ENCODE data around the gene SLC17A9.
"Not testable (repeated sequence)": the region's sequence is repeated elsewhere in the genome, so short reads cannot be mapped to it uniquely, and the experiment has no call there.

Gene SLC17A9

GRCh38 chr20:62921119-62921687 is 31.3 kb upstream of the SLC17A9 start:
- peak; percentile 66 for DNase-seq

DNA sequence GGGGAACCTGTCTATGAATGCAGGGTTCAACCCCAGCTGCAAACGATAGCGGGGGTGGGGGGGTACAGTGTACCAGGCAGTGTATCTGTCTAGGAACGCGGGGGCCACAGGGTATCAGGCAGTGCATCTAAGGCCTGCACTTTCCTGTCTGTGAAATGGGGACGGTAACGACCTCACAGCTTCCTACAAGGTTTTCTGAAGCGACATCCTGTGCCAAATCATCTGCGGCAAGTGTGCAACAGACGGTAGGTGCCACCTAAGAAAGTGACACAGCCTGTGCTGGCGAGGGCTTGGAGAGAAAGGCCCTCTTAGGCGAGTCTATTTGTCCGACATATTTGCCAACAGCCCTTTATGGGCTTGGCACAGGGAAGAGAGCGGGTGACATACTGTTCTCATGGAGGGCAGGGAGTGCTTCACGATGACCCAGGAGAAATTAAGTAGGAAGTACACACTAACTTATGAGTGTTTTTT is 30.0 kb upstream of the SLC17A9 start:
- peak; percentile 59 for DNase-seq

GRCh38 chr20:62923059-62923668 is 29.3 kb upstream of the SLC17A9 start:
- DNase-seq: not testable (repeated sequence)

- DNase-seq: no peak
Observed at GRCh38 chr20:62923669-62924441, 28.7 kb upstream of the SLC17A9 start.

- DNase-seq: no peak
Observed at GRCh38 chr20:62924442-62925075, 27.9 kb upstream of the SLC17A9 start.

GRCh38 chr20:62925076-62925419 is 27.5 kb upstream of the SLC17A9 start:
- no peak for DNase-seq

- DNase-seq: peak; percentile 53
Observed at GRCh38 chr20:62925420-62926228, 26.9 kb upstream of the SLC17A9 start.

DNA sequence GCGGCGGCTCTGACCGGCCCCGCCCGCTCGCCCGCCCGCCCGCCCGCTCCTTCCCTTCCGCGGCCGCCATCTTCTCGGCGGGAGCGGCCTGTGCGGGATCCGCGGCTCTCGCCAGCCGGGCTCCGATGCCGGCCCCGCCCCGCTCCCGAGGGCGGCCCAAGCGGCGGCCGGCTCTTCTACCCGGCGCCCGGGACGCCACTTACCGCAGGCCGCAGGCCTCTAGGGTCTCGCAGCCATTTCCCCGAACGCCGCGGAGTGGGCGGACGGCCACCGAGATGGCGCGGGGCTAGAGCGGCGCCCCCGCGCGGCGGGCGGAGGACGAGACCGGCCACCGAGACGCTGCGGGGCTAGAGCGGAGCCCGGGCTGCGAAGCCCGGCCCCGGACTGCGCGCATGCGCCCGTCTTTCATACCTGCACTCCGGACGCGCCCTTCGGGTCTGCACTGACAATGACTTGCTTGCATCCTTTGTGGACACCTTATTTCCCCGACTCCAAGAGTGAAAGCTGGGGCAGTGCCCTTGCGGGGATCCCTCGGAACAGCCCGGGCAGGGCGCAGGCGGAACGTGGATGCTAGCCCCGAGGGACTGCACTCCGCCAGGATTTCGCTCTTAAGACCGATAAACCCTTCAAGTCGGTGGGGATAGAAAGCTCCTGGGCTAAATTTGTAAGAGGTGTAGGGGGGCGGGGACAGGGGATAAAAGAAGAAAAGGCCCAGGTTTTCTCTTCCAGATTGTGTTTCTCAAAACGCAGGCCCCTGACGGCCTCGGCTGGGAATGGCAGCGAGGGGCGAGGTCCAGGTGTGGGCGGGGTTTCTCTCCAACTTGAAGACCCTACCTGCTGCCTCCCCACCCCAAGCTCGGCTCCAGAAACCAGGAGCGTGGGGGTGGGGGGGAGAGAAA is 26.0 kb upstream of the SLC17A9 start, which contains the start of gene DIDO1:
Gene DIDO1, minus strand, starts transcription at position 277 of the 899 bp plus-strand sequence.
- peak; percentile 90 for DNase-seq

- no peak for DNase-seq
Observed at GRCh38 chr20:62927128-62927705, 25.3 kb upstream of the SLC17A9 start.

DNA sequence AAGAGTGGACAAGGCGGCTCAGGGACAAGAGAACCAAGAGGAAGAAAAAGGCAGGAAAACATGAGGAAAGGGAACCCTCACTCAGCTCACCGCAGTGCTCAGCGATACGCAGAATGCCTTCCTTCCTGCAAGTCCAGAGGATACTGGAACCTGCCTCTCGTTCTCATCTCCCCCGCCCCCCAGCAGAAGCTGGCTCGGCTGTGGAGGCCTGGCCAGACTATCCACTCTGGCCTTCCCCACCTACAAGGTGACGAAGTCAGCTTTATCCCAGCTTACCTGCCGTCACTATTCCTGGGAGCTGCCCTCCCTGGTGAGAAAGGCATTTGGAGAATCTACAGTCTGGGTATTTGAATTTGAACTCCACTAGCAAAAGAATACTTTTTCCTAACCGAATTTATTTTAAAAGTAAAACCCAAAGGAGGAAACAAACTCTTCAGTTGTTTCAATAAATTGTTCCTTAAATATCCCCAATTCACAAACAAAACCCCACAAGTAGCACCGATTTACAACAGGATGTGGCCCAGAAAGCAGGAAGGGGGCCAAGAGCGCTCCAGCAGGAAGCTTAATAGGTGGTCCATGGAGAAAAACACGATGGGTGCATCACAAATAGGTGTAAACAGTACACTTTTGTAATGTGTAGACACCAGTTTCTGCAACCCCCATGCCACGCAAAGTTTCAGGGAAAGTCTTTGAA is 24.1 kb upstream of the SLC17A9 start:
- no peak for DNase-seq

GRCh38 chr20:62929051-62929538 is 23.4 kb upstream of the SLC17A9 start:
- peak; percentile 62 for DNase-seq

GRCh38 chr20:62931464-62931863 is 21.0 kb upstream of the SLC17A9 start:
- DNase-seq: no peak

DNA sequence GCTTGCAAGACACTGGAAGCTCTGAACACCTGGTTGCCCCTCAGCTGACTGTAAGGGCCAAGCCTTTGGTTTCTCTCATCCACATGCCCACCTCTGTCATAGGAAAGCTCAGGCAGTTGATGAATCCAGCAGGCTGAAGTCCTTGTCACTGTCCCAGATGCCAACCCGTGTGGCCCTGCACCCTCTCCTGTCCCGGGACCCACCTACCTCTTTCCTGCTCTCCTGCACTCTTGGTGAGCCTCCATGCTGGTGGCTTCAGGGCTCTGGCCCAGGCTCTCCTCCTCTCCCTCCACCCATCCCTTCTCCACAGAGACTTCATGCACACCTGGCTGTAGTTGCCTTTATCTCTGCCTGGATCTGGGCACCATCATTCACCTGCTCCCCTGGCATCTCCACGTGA is 18.5 kb upstream of the SLC17A9 start:
- DNase-seq: no peak

DNA sequence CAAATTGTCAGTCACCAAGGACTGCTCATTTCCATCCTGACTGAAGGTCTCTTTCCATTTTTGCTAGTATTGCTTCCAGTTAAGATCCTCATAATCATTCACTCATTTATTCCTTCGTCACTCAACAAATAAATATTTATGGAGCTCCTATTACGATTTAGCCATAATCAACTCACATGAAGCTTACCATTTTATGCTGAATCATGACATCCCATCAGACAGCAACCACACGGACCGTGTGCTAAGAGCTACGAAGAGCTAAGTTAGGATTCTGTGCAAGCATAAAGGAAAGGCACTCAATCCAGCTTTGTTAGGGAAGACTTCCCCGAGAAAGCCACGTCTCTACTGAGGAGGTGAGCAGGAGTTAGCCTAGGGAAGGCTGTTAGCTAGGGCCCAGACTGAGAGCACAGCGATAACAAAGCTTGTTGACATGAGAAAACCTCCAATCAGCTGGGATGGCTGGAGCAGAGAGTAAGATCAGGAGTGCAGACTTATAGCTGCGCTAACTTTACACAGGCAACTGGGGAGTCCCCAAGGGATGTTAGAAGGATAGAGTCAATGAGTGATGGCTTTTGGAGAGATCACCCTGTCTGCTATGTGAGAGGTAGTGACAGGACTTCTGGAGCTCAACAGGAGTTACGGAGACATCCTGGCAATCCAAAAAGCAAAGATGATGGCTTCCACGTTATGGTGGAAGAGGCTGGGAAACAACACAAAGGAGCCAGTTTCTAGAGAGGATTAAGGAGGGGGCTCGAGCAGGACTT is 17.1 kb upstream of the SLC17A9 start:
- no peak for DNase-seq

DNA sequence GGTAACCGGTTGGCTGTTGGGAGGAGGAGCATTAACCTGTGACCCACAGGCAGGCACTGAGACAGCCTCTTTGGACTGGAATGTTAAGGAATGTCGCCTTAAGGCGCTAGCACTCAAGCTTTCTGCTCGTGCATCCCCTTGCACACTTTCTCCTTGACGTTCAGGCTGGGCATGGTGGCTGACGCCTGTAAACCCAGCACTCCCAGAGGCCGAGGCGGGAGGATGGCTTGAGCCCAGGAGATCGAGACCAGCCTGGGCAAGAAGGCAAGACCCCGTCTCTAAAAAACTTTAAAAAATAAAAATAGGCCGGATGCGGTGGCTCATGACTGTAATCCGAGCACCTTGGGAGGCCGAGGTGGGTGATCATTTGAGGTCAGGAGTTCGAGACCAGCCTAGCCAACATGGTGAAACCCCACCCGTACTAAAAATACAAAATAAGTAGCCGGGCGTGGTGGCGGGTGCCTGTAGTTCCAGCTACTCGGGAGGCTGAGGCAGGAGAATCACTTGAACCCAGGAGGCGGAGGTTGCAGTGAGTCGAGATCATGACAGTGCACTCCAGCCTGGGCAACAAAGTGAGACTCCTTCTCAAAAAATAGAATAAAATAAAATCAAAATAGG is 16.4 kb upstream of the SLC17A9 start:
- DNase-seq: no peak

GRCh38 chr20:62937268-62938104 is 15.0 kb upstream of the SLC17A9 start:
- peak; percentile 97 for DNase-seq

DNA sequence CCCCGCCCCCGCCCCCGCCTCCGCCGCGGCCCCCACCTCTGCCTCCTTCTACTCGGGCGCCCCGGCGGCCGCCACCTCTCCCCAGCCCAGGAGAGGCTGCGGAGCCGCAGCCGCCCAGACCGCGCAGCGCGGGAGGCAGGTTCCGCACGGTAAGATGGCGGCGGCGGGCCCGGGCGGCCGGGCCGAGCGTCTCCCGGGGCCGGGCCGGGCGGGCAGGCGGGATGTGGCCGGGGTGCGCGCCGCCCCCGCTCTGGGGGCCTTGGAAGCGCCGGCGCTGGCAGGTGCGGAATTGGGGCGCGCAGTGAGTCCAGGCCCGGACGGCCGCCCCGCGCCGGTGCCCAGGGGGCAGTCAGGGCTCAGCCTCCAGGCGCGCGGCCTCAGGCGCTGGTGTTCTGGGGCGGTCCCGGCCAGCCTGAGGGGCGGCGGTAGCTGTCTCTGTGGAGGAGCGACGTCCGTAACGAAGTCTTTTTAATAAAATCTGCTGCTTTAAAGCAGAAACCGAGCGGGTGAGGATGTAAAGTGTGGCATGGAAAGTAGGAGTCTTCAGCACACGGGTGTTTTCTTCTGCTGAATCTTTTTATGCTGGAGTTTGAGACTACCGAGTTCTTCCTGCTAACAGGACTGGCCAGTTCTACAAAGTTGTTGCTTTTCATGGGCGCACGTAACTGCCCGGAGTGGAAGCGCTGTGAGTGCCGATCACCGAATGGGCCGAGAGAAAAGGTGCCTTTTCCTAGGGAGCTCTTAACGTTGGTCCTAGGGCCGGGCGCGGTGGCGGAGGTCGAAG is 14.2 kb upstream of the SLC17A9 start, which contains the start of gene GID8:
Gene GID8, plus strand, starts transcription at position 43 of the 784 bp plus-strand sequence. CDS start 3,356 bp downstream, outside the sequence.
- DNase-seq: peak; percentile 57

Measured in activated naive CD4-positive, alpha-beta T cell treated with Interleukin-2 at 50 U/mL for 16 hours (primary cell).